H1 (cell line): ENCODE results near the gene MARCOL. TPM values are rescaled to one million over a fixed set of nuclear protein-coding genes. Genes with fewer than 3 reads are reported as not detected.

Experiments
- CTCF ChIA-PET: fragments of 300-600 bp; sonication (Branson Sonifier 250); formaldehyde crosslinking; loops from one replicate; lab custom pipeline; 2021; ENCODE audit not compliant: partially characterized antibody; lab: Charles Lee
- POLR2A ChIA-PET: fragments of 300-600 bp; sonication (Branson Sonifier 250); formaldehyde crosslinking; loops from one replicate; lab custom pipeline; 2021; ENCODE audit warnings: inconsistent platforms; ENCODE audit not compliant: partially characterized antibody; lab: Charles Lee
- DNase-seq, 2 experiments: peaks; one replicate each; pipeline versions ENCODE4 v3.0.0 to v3.0.0-alpha.2; 2010 to 2022; ENCODE audit warnings: low spot score in 2 of 2, low read depth in 1 of 2, mixed read lengths in 1 of 2
- FAIRE-seq: peaks from 2 replicates; lab custom pipeline; 2011; peaks lifted over from hg19 to GRCh38; lab: Jason Lieb, UNC
- H2AFZ ChIP-seq: 2 replicates; pipeline ENCODE4 v1.8.1; 2012; ENCODE audit warnings: low read length, inconsistent platforms
- H2AK5ac ChIP-seq: 2 replicates; pipeline ENCODE4 v1.6.1; 2013; ENCODE audit warnings: low read depth, low read length
- H2BK120ac ChIP-seq: replicated peaks from 2 replicates; pipeline ENCODE3; 2013; ENCODE audit warnings: low read depth, low read length, inconsistent platforms
- H2BK12ac ChIP-seq: 2 replicates; pipeline ENCODE4 v1.6.1; 2013; ENCODE audit warnings: low read depth, low read length
- H2BK15ac ChIP-seq: 2 replicates; pipeline ENCODE4 v1.6.1; 2013; ENCODE audit warnings: low read length
- H2BK20ac ChIP-seq: 2 replicates; pipeline ENCODE4 v1.6.1; 2013; ENCODE audit warnings: low read length
- H2BK5ac ChIP-seq: 2 replicates; pipeline ENCODE4 v1.6.1; 2013; ENCODE audit warnings: low read depth, low read length
- H3K14ac ChIP-seq: 2 replicates; pipeline ENCODE4 v1.6.1; 2013; ENCODE audit warnings: inconsistent platforms; ENCODE audit not compliant: insufficient read length
- H3K18ac ChIP-seq: 2 replicates; pipeline ENCODE4 v1.6.1; 2013; ENCODE audit warnings: low read length; ENCODE audit errors: extremely low read depth
- H3K23ac ChIP-seq: 2 replicates; pipeline ENCODE4 v1.6.1; 2013; ENCODE audit warnings: inconsistent platforms; ENCODE audit not compliant: insufficient read length
- H3K23me2 ChIP-seq: 2 replicates; pipeline ENCODE4 v1.6.1; 2013; ENCODE audit warnings: low read depth, low read length
- H3K27ac ChIP-seq: 2 replicates; pipeline ENCODE4 v1.6.1; 2011; ENCODE audit warnings: low read depth, low read length, inconsistent platforms
- H3K27me3 ChIP-seq, 4 experiments: replicated peaks in 1 of 4; 1 replicate in 1 of 4; 2 replicates in 3 of 4; pipeline versions ENCODE4 v1.6.1 to v1.8.1; 2011 to 2013; ENCODE audit warnings: low read length in 3 of 4, mild to moderate bottlenecking in 3 of 4, inconsistent platforms in 2 of 4, mixed read lengths in 2 of 4, moderate library complexity in 1 of 4; ENCODE audit not compliant: control insufficient read depth in 3 of 4, insufficient read depth in 3 of 4; ENCODE audit errors: extremely low read depth in 1 of 4
- H3K36me3 ChIP-seq, 4 experiments: 2 replicates each; pipeline versions ENCODE4 v1.6.1 to v1.8.1; 2011 to 2013; ENCODE audit warnings: mild to moderate bottlenecking in 4 of 4, low read length in 3 of 4, moderate library complexity in 2 of 4, control low read depth in 1 of 4, inconsistent platforms in 1 of 4; ENCODE audit not compliant: insufficient read depth in 4 of 4, control insufficient read depth in 2 of 4
- H3K4ac ChIP-seq: replicated peaks from 2 replicates; pipeline ENCODE3; 2013; ENCODE audit warnings: low read length, low read depth, mixed read lengths, inconsistent platforms; ENCODE audit not compliant: insufficient read length
- H3K4me1 ChIP-seq, 4 experiments: replicated peaks in 1 of 4; 1 replicate in 1 of 4; 2 replicates in 3 of 4; pipeline versions ENCODE4 v1.6.1 to v1.8.1; 2011 to 2013; ENCODE audit warnings: low read length in 3 of 4, inconsistent platforms in 2 of 4, mixed read lengths in 1 of 4; ENCODE audit not compliant: insufficient read depth in 4 of 4, control insufficient read depth in 3 of 4
- H3K4me2 ChIP-seq, 2 experiments: 2 replicates each; pipeline versions ENCODE4 v1.6.1 to v1.8.1; 2011 to 2013; ENCODE audit warnings: low read depth in 2 of 2, low read length in 2 of 2, control low read depth in 1 of 2, inconsistent platforms in 1 of 2, mild to moderate bottlenecking in 1 of 2; ENCODE audit not compliant: insufficient read depth in 1 of 2
- H3K4me3 ChIP-seq, 4 experiments: fragments of 200-600, 300-600 bp in 1 of 4; sonication (generic), shearing (Covaris generic), sonication (Bioruptor Twin) in 1 of 4; 2 replicates each; pipeline versions ENCODE4 v1.5.1 to v1.8.1; 2011 to 2016; ENCODE audit warnings: low read length in 4 of 4, low read depth in 3 of 4, control low read depth in 2 of 4, inconsistent platforms in 2 of 4, mild to moderate bottlenecking in 2 of 4, mixed read lengths in 1 of 4, moderate library complexity in 1 of 4; ENCODE audit not compliant: insufficient read depth in 2 of 4; ENCODE audit errors: extremely low read depth in 1 of 4
- H3K56ac ChIP-seq: replicated peaks from 2 replicates; pipeline ENCODE3; 2013; ENCODE audit warnings: low read depth, mild to moderate bottlenecking, mixed read lengths, low read length, inconsistent platforms; ENCODE audit not compliant: insufficient read length
- H3K79me1 ChIP-seq: 2 replicates; pipeline ENCODE4 v1.6.1; 2013; ENCODE audit warnings: low read depth, low read length, control low read depth
- H3K79me2 ChIP-seq, 2 experiments: 2 replicates each; pipeline versions ENCODE4 v1.6.1 to v1.8.1; 2012 to 2013; ENCODE audit warnings: low read length in 2 of 2, mild to moderate bottlenecking in 2 of 2, inconsistent platforms in 1 of 2; ENCODE audit not compliant: insufficient read depth in 2 of 2, control insufficient read depth in 1 of 2
- H3K9ac ChIP-seq, 4 experiments: replicated peaks in 1 of 4; 1 replicate in 1 of 4; 2 replicates in 3 of 4; pipeline versions ENCODE4 v1.6.1 to v1.8.1; 2011 to 2013; ENCODE audit warnings: low read depth in 3 of 4, low read length in 3 of 4, control low read depth in 2 of 4, mild to moderate bottlenecking in 2 of 4, moderate library complexity in 2 of 4, inconsistent platforms in 1 of 4; ENCODE audit errors: extremely low read depth in 1 of 4
- H3K9me3 ChIP-seq, 2 experiments: 2 replicates each; pipeline versions ENCODE4 v1.6.1 to v1.8.1; 2012 to 2013; ENCODE audit warnings: mild to moderate bottlenecking in 2 of 2, moderate library complexity in 2 of 2, control low read depth in 1 of 2, inconsistent platforms in 1 of 2, low read depth in 1 of 2, low read length in 1 of 2, mixed read lengths in 1 of 2; ENCODE audit not compliant: insufficient read depth in 2 of 2
- H4K20me1 ChIP-seq, 2 experiments: replicated peaks in 1 of 2; 2 replicates each; pipeline versions ENCODE3 to v1.8.1; 2011 to 2013; ENCODE audit warnings: inconsistent platforms in 2 of 2, low read length in 2 of 2, mild to moderate bottlenecking in 1 of 2; ENCODE audit not compliant: insufficient read depth in 2 of 2, control insufficient read depth in 1 of 2
- H4K5ac ChIP-seq: 2 replicates; pipeline ENCODE4 v1.6.1; 2013; ENCODE audit warnings: low read length, low read depth, mixed read lengths, inconsistent platforms; ENCODE audit not compliant: insufficient read length
- H4K8ac ChIP-seq: 2 replicates; pipeline ENCODE4 v1.8.0; 2013; ENCODE audit warnings: mild to moderate bottlenecking, moderate library complexity, low read length, inconsistent platforms; ENCODE audit not compliant: insufficient read depth; ENCODE audit errors: extremely low read depth
- H4K91ac ChIP-seq: replicated peaks from 2 replicates; pipeline ENCODE3; 2013; ENCODE audit warnings: low read length, mixed read lengths, inconsistent platforms; ENCODE audit not compliant: insufficient read length
- KDM4A ChIP-seq: IDR thresholded peaks from one replicate; pipeline ENCODE4 v1.7.1; 2012; ENCODE audit warnings: low read depth, mild to moderate bottlenecking, moderate library complexity, low read length, inconsistent platforms; ENCODE audit not compliant: severe bottlenecking
- PHF8 ChIP-seq: fragments of 200-600 bp; sonication (generic); conservative IDR thresholded peaks from 2 replicates; pipeline ENCODE4 v1.7.1; 2012; ENCODE audit warnings: low read depth, mild to moderate bottlenecking, inconsistent platforms, low read length, moderate library complexity
- polyA plus RNA-seq, 7 experiments: library from polyadenylated mRNA; depleted of rRNA in 3 of 7; stranded (reverse) in 5 of 7; unstranded in 2 of 7; fragments of >200 nt in 5 of 7; fragments of 200-250 nt in 2 of 7; gene quantifications; 1 replicate in 5 of 7; 2 replicates in 1 of 7; 4 replicates in 1 of 7; pipeline versions ENCODE4 v1.2.1 to v1.2.3, GENCODE V29; 2011 to 2013; ENCODE audit warnings: missing spikeins in 2 of 7, mixed read lengths in 2 of 7
- total RNA-seq: library from RNA; stranded (reverse); fragmentation: NEBNext Ultra II Directional; extraction: Animal tissue kit (Norgen Biotek cat#: 25700); gene quantifications from 2 replicates; pipeline ENCODE4 v1.2.1, GENCODE V29; 2021

MARCOL gene
- total and polyA plus RNA-seq, 2 of the 8 experiments (the other 6 are each of a cell fraction or from before 2014, with no cell fraction given) = not detected

GRCh38 chr5:148261221-148261620 lies 22.9 kb downstream of the MARCOL start:
- H2AFZ ChIP-seq = no peak overlapping the region
- no peak overlapping the region for H3K27ac ChIP-seq
- no peak overlapping the region for H3K56ac ChIP-seq
- no peak overlapping the region for H3K23ac ChIP-seq
- no peak overlapping the region for H4K91ac ChIP-seq
- no peak overlapping the region for H2BK5ac ChIP-seq
- no peaks in the 10 kb centered on the region for H3K27me3 ChIP-seq
- no peaks in the 10 kb centered on the region for H3K79me1 ChIP-seq
- no peak overlapping the region for H4K8ac ChIP-seq
- DNase-seq = no peak
- H3K9ac ChIP-seq = no peak overlapping the region
- no peak overlapping the region for H2BK20ac ChIP-seq
- FAIRE-seq = no peak
- H2BK15ac ChIP-seq = no peak overlapping the region
- no peak overlapping the region for H3K14ac ChIP-seq
- TF ChIP-seq PHF8 (no peak), KDM4A (no peak)
- H3K36me3 ChIP-seq = no peaks in the 10 kb centered on the region
- no peak overlapping the region for H2BK12ac ChIP-seq
- H3K4ac ChIP-seq = no peak overlapping the region
- H3K18ac ChIP-seq = no peak overlapping the region
- no peaks in the 10 kb centered on the region for H3K79me2 ChIP-seq
- no peaks in the 10 kb centered on the region for H4K20me1 ChIP-seq
- CTCF ChIA-PET = interaction anchor here (2.8 kb wide), 1 partner anchor 82 kb away, joined by 9 read pairs; no protein-coding TSS in a partner anchor
- H3K4me1 ChIP-seq = no peaks in the 10 kb centered on the region
- H3K9me3 ChIP-seq = peaks cover 0 to 7% of the 10 kb centered on the region in 2 experiments; a peak in 1 of 4 replicates
- no peak overlapping the region for H3K4me2 ChIP-seq
- H4K5ac ChIP-seq = no peak overlapping the region
- no peaks in the 10 kb centered on the region for H3K23me2 ChIP-seq
- H2AK5ac ChIP-seq = no peak overlapping the region
- no peak overlapping the region for H3K4me3 ChIP-seq
- POLR2A ChIA-PET = no interaction called here
- no peak overlapping the region for H2BK120ac ChIP-seq
